Keratinocyte (primary cell): ENCODE measurements around the gene ZC3H13. TPM values are rescaled to one million over a fixed set of nuclear protein-coding genes. Genes with fewer than 3 reads are reported as not detected.

Source experiments
- DNase-seq: peaks from one replicate; pipeline ENCODE4 v3.0.0-alpha.2; 2011; ENCODE audit warnings: low read depth, missing footprints, low spot score
- FAIRE-seq: peaks from 2 replicates; lab custom pipeline; 2011; peaks lifted over from hg19 to GRCh38; lab: Jason Lieb, UNC
- H2AFZ ChIP-seq: 2 replicates; pipeline ENCODE4 v1.6.0; 2012; ENCODE audit warnings: low read length, control low read depth, inconsistent platforms; ENCODE audit not compliant: control insufficient read depth
- H3K27ac ChIP-seq: 2 replicates; pipeline ENCODE4 v1.5.1; 2011; ENCODE audit warnings: low read length; ENCODE audit not compliant: control insufficient read depth, insufficient read depth
- H3K27me3 ChIP-seq: 3 replicates; pipeline ENCODE4 v1.6.0; 2011; ENCODE audit warnings: low read length; ENCODE audit not compliant: control insufficient read depth, insufficient read depth; ENCODE audit errors: extremely low read depth
- H3K36me3 ChIP-seq, 2 experiments: 2 replicates in 1 of 2; 3 replicates in 1 of 2; pipeline ENCODE4 v1.5.1; 2011; ENCODE audit warnings: low read length in 2 of 2, mild to moderate bottlenecking in 1 of 2; ENCODE audit not compliant: control insufficient read depth in 2 of 2, insufficient read depth in 2 of 2; ENCODE audit errors: extremely low read depth in 1 of 2
- H3K4me1 ChIP-seq: 3 replicates; pipeline ENCODE4 v1.5.1; 2011; ENCODE audit warnings: low read length; ENCODE audit not compliant: control insufficient read depth, insufficient read depth; ENCODE audit errors: extremely low read depth
- H3K4me2 ChIP-seq: 3 replicates; pipeline ENCODE4 v1.6.0; 2011; ENCODE audit warnings: low read depth, low read length; ENCODE audit not compliant: control insufficient read depth, insufficient read depth; ENCODE audit errors: extremely low read depth
- H3K4me3 ChIP-seq, 3 experiments: fragments of 200-600 bp in 1 of 3; sonication (generic) in 1 of 3; 2 replicates in 2 of 3; 3 replicates in 1 of 3; pipeline ENCODE4 v1.5.1; 2011 to 2016; ENCODE audit warnings: low read length in 3 of 3, mild to moderate bottlenecking in 3 of 3, control low read depth in 2 of 3, inconsistent platforms in 1 of 3, low read depth in 1 of 3, mixed read lengths in 1 of 3, mixed run types in 1 of 3, moderate library complexity in 1 of 3; ENCODE audit not compliant: control insufficient read depth in 2 of 3, insufficient read depth in 2 of 3; ENCODE audit errors: extremely low read depth in 1 of 3
- H3K79me2 ChIP-seq: 2 replicates; pipeline ENCODE4 v1.6.0; 2012; ENCODE audit warnings: low read length; ENCODE audit not compliant: control insufficient read depth, insufficient read depth
- H3K9ac ChIP-seq: 3 replicates; pipeline ENCODE4 v1.6.0; 2011; ENCODE audit warnings: low read length; ENCODE audit not compliant: control insufficient read depth, insufficient read depth; ENCODE audit errors: extremely low read depth
- H3K9me1 ChIP-seq: 3 replicates; pipeline ENCODE4 v1.6.0; 2011; ENCODE audit warnings: low read length; ENCODE audit not compliant: control insufficient read depth, insufficient read depth; ENCODE audit errors: extremely low read depth
- H3K9me3 ChIP-seq: 2 replicates; pipeline ENCODE4 v1.5.1; 2012; ENCODE audit warnings: low read depth, low read length; ENCODE audit not compliant: control insufficient read depth
- H4K20me1 ChIP-seq: 3 replicates; pipeline ENCODE4 v1.6.0; 2011; ENCODE audit warnings: low read length; ENCODE audit not compliant: control insufficient read depth, insufficient read depth; ENCODE audit errors: extremely low read depth
- CTCF ChIP-seq, 3 experiments: IDR thresholded peaks in 1 of 3; conservative IDR thresholded peaks in 1 of 3; optimal IDR thresholded peaks in 1 of 3; 2 replicates in 2 of 3; 3 replicates in 1 of 3; pipeline versions ENCODE3 to v1.5.1; 2011; ENCODE audit warnings: low read length in 3 of 3, mild to moderate bottlenecking in 3 of 3, moderate library complexity in 2 of 3, control low read depth in 1 of 3, inconsistent platforms in 1 of 3; ENCODE audit not compliant: insufficient read depth in 2 of 3; ENCODE audit errors: extremely low read depth in 1 of 3
- EZH2 ChIP-seq: IDR thresholded peaks from one replicate; pipeline ENCODE4 v1.6.1; 2012; ENCODE audit warnings: inconsistent platforms, mild to moderate bottlenecking, low read length, moderate library complexity
- dilution Hi-C: fragments of 300-500 bp; cut with MboI; formaldehyde crosslinking; loops from one replicate; pipeline ENCODE4 v1.7.0; 2020; ENCODE audit warnings: low sequenced_read_pairs; ENCODE audit not compliant: extremely low pct_ligation_motif_present
- polyA plus RNA-seq, 5 experiments: library from polyadenylated mRNA; depleted of rRNA in 3 of 5; stranded (reverse) in 3 of 5; stranded (forward) in 1 of 5; unstranded in 1 of 5; fragments of >200 nt; gene quantifications; 1 replicate in 1 of 5; 2 replicates in 3 of 5; 3 replicates in 1 of 5; pipeline versions ENCODE4 v1.2.1 to v1.2.3, GENCODE V29; 2011 to 2012; ENCODE audit warnings: missing spikeins in 2 of 5, low read depth in 1 of 5, low replicate concordance in 1 of 5

ZC3H13 gene
- polyA plus RNA-seq, 1 donor (not counting 4 experiments of a cell fraction or from before 2014, with no cell fraction given), result 10.6 TPM

GRCh38 chr13:46038296-46038695 is 14.2 kb downstream of the ZC3H13 start:
- H3K36me3 ChIP-seq, result peaks cover 0 to 3% of the 10 kb centered on the region in 2 experiments
- TF ChIP-seq EZH2, result no peak
- no peak for TF ChIP-seq CTCF (optimal IDR thresholded peaks at IDR 0.05 in 1 of 3, IDR thresholded peaks at IDR 0.05 in 1 of 3, conservative IDR thresholded peaks at IDR 0.05 in 1 of 3; ENCODE audit: extremely low read depth in 1 of 3, insufficient read depth in 2 of 3, low read length in 3 of 3)

GRCh38 chr13:46035066-46035465 is 17.5 kb downstream of the ZC3H13 start:
- H3K27me3 ChIP-seq, result no peaks in the 10 kb centered on the region
- peaks cover 33% of the 10 kb centered on the region for H3K79me2 ChIP-seq
- H4K20me1 ChIP-seq, result no peaks in the 10 kb centered on the region
- no peaks in the 10 kb centered on the region for H3K36me3 ChIP-seq
- no peak overlapping the region for H3K4me2 ChIP-seq
- DNase-seq, result no peak
- H3K9ac ChIP-seq, result no peak overlapping the region
- H3K9me1 ChIP-seq, result no peaks in the 10 kb centered on the region
- no peak overlapping the region for H3K4me3 ChIP-seq
- TF ChIP-seq EZH2, result no peak
- dilution Hi-C loops, result no loop called here
- H2AFZ ChIP-seq, result no peak overlapping the region
- no peak for FAIRE-seq
- H3K9me3 ChIP-seq, result no peaks in the 10 kb centered on the region
- no peaks in the 10 kb centered on the region for H3K4me1 ChIP-seq
- H3K27ac ChIP-seq, result no peak overlapping the region

More at GRCh38 chr13:46038296-46038695, 14.2 kb downstream of the ZC3H13 start:
- Histone ChIP-seq H3K9me3 (no peaks in the 10 kb centered on the region), H3K4me2 (no peak overlapping the region), H3K9ac (no peak overlapping the region), H3K79me2 (peaks cover 12% of the 10 kb centered on the region), H4K20me1 (no peaks in the 10 kb centered on the region), H3K9me1 (no peaks in the 10 kb centered on the region), H3K4me3 (no peak overlapping the region), H3K27ac (no peak overlapping the region), H3K4me1 (no peaks in the 10 kb centered on the region), H2AFZ (no peak overlapping the region), H3K27me3 (no peaks in the 10 kb centered on the region)
- dilution Hi-C loops, result no loop called here
- DNase-seq, result no peak
- FAIRE-seq, result no peak

GRCh38 chr13:46032341-46032740 is 20.2 kb downstream of the ZC3H13 start:
- Histone ChIP-seq H3K9me1 (no peaks in the 10 kb centered on the region), H3K9ac (no peak overlapping the region), H3K4me1 (no peaks in the 10 kb centered on the region), H3K9me3 (no peaks in the 10 kb centered on the region), H3K4me2 (no peak overlapping the region), H3K27me3 (no peaks in the 10 kb centered on the region), H3K4me3 (no peak overlapping the region), H3K79me2 (peaks cover 44% of the 10 kb centered on the region), H2AFZ (no peak overlapping the region), H4K20me1 (no peaks in the 10 kb centered on the region), H3K27ac (no peak overlapping the region), H3K36me3 (no peaks in the 10 kb centered on the region)
- DNase-seq (no peak), FAIRE-seq (no peak)
- no peak for TF ChIP-seq EZH2
- no peak for TF ChIP-seq CTCF (optimal IDR thresholded peaks at IDR 0.05 in 1 of 3, IDR thresholded peaks at IDR 0.05 in 1 of 3, conservative IDR thresholded peaks at IDR 0.05 in 1 of 3; ENCODE audit: extremely low read depth in 1 of 3, insufficient read depth in 2 of 3, low read length in 3 of 3)
- dilution Hi-C loops, result no loop called here
